Measurements from ENCODE around the gene MORF4L1. TPM values are rescaled to one million over a fixed set of nuclear protein-coding genes. Genes with fewer than 3 reads are reported as not detected.
"Not testable (repeated sequence)": the region's sequence is repeated elsewhere in the genome, so short reads cannot be mapped to it uniquely, and the experiment has no call there.

Gene MORF4L1
- total and polyA plus RNA-seq, 5 donors, result 296 to 402 (median 364) TPM

GRCh38 chr15:78840661-78841375, 31.9 kb upstream of the MORF4L1 start:
- no peaks in the 10 kb centered on the region for H3K27me3 ChIP-seq (ENCODE audit: control insufficient read depth, insufficient read depth)
- no peaks in the 10 kb centered on the region for H3K9me3 ChIP-seq (ENCODE audit: control insufficient read depth, low read length)
- ATAC-seq, result peak; percentile 35 to 44
- intact Hi-C loops (cut with DNase I), result no loop called here
- no peak for DNase-seq
- H3K27ac ChIP-seq (ENCODE audit: low read length), result no peak overlapping the region
- 77% methylated on average over 7 of the region's 7 CpGs for WGBS
- no peaks in the 10 kb centered on the region for H3K4me1 ChIP-seq (ENCODE audit: control insufficient read depth, insufficient read depth, low read length)
- H3K4me3 ChIP-seq (ENCODE audit: low read length), result no peak overlapping the region

- intact Hi-C loops (cut with DNase I), result no loop called here
- H3K4me3 ChIP-seq (ENCODE audit: low read length), result no peak overlapping the region
- ATAC-seq, result no peak
These were observed 31.3 kb upstream of the MORF4L1 start for GRCh38 chr15:78841376-78841706.

GRCh38 chr15:78841891-78842290, 30.8 kb upstream of the MORF4L1 start:
- no peaks in the 10 kb centered on the region for H3K4me1 ChIP-seq (ENCODE audit: control insufficient read depth, insufficient read depth, low read length)
- H3K9me3 ChIP-seq (ENCODE audit: control insufficient read depth, low read length), result no peaks in the 10 kb centered on the region
- ATAC-seq, result no peak
- WGBS, result 86% methylated on average over 6 of the region's 6 CpGs
- intact Hi-C loops (cut with DNase I), result no loop called here
- no peak overlapping the region for H3K4me3 ChIP-seq (ENCODE audit: low read length)
- no peak overlapping the region for H3K27ac ChIP-seq (ENCODE audit: low read length)
- DNase-seq, result no peak
- no peaks in the 10 kb centered on the region for H3K27me3 ChIP-seq (ENCODE audit: control insufficient read depth, insufficient read depth)

More at GRCh38 chr15:78841376-78841706, 31.3 kb upstream of the MORF4L1 start:
- WGBS, result 80% methylated on average over 3 of the region's 3 CpGs
- Histone ChIP-seq H3K27ac (ENCODE audit: low read length) (no peak overlapping the region), H3K4me1 (ENCODE audit: control insufficient read depth, insufficient read depth, low read length) (no peaks in the 10 kb centered on the region), H3K27me3 (ENCODE audit: control insufficient read depth, insufficient read depth) (no peaks in the 10 kb centered on the region), H3K9me3 (ENCODE audit: control insufficient read depth, low read length) (no peaks in the 10 kb centered on the region)
- DNase-seq, result no peak

GRCh38 chr15:78842519-78842918, 30.2 kb upstream of the MORF4L1 start:
- Histone ChIP-seq H3K27ac (ENCODE audit: low read length) (no peak overlapping the region), H3K27me3 (ENCODE audit: control insufficient read depth, insufficient read depth) (no peaks in the 10 kb centered on the region), H3K4me3 (ENCODE audit: low read length) (no peak overlapping the region), H3K9me3 (ENCODE audit: control insufficient read depth, low read length) (no peaks in the 10 kb centered on the region), H3K4me1 (ENCODE audit: control insufficient read depth, insufficient read depth, low read length) (no peaks in the 10 kb centered on the region)
- DNase-seq (no peak), ATAC-seq (no peak)
- intact Hi-C loops (cut with DNase I), result no loop called here
- 86% methylated on average over 3 of the region's 3 CpGs for WGBS

GRCh38 chr15:78846906-78847305, 25.8 kb upstream of the MORF4L1 start:
- H3K27ac ChIP-seq (ENCODE audit: low read length); intact Hi-C loops (cut with DNase I); H3K4me1 ChIP-seq (ENCODE audit: control insufficient read depth, insufficient read depth, low read length); ATAC-seq; H3K9me3 ChIP-seq (ENCODE audit: control insufficient read depth, low read length); DNase-seq; H3K27me3 ChIP-seq (ENCODE audit: control insufficient read depth, insufficient read depth); H3K4me3 ChIP-seq (ENCODE audit: low read length): not testable (repeated sequence)
- 93% methylated on average over 27 of the region's 27 CpGs for WGBS

GRCh38 chr15:78847387-78847906, 25.2 kb upstream of the MORF4L1 start:
- H3K4me3 ChIP-seq (ENCODE audit: low read length); H3K4me1 ChIP-seq (ENCODE audit: control insufficient read depth, insufficient read depth, low read length); DNase-seq; H3K27me3 ChIP-seq (ENCODE audit: control insufficient read depth, insufficient read depth); intact Hi-C loops (cut with DNase I); H3K27ac ChIP-seq (ENCODE audit: low read length); ATAC-seq; H3K9me3 ChIP-seq (ENCODE audit: control insufficient read depth, low read length): not testable (repeated sequence)
- WGBS, result 83% methylated on average over 15 of the region's 15 CpGs

- H3K4me1 ChIP-seq (ENCODE audit: control insufficient read depth, insufficient read depth, low read length), result no peaks in the 10 kb centered on the region
- ATAC-seq (no peak), DNase-seq (no peak)
- H3K4me3 ChIP-seq (ENCODE audit: low read length), result no peak overlapping the region
- H3K27ac ChIP-seq (ENCODE audit: low read length), result no peak overlapping the region
- whole genome bisulfite sequencing, result 96% methylated on average over 2 of the region's 2 CpGs
- no peaks in the 10 kb centered on the region for H3K9me3 ChIP-seq (ENCODE audit: control insufficient read depth, low read length)
- intact Hi-C loops (cut with DNase I), result no loop called here
- H3K27me3 ChIP-seq (ENCODE audit: control insufficient read depth, insufficient read depth), result no peaks in the 10 kb centered on the region
These were observed 22.3 kb upstream of the MORF4L1 start for GRCh38 chr15:78850352-78850751.

GRCh38 chr15:78850941-78851755, 21.5 kb upstream of the MORF4L1 start:
- ATAC-seq, result no peak
- intact Hi-C loops (cut with DNase I), result no loop called here
- no peaks in the 10 kb centered on the region for H3K9me3 ChIP-seq (ENCODE audit: control insufficient read depth, low read length)
- no peak overlapping the region for H3K4me3 ChIP-seq (ENCODE audit: low read length)
- H3K4me1 ChIP-seq (ENCODE audit: control insufficient read depth, insufficient read depth, low read length), result no peaks in the 10 kb centered on the region
- no peak for DNase-seq
- no peaks in the 10 kb centered on the region for H3K27me3 ChIP-seq (ENCODE audit: control insufficient read depth, insufficient read depth)
- H3K27ac ChIP-seq (ENCODE audit: low read length), result no peak overlapping the region
- WGBS, result 58% methylated on average over 6 of the region's 6 CpGs

- no peaks in the 10 kb centered on the region for H3K4me1 ChIP-seq (ENCODE audit: control insufficient read depth, insufficient read depth, low read length)
- intact Hi-C loops (cut with DNase I), result no loop called here
- no peak overlapping the region for H3K4me3 ChIP-seq (ENCODE audit: low read length)
- H3K27ac ChIP-seq (ENCODE audit: low read length), result no peak overlapping the region
- H3K9me3 ChIP-seq (ENCODE audit: control insufficient read depth, low read length), result no peaks in the 10 kb centered on the region
- no peak for ATAC-seq
- H3K27me3 ChIP-seq (ENCODE audit: control insufficient read depth, insufficient read depth), result no peaks in the 10 kb centered on the region
- over 99% methylated on average over 6 of the region's 6 CpGs for WGBS
- DNase-seq, result no peak
These were observed 19.2 kb upstream of the MORF4L1 start for GRCh38 chr15:78853500-78853899.

- no peak overlapping the region for H3K4me3 ChIP-seq (ENCODE audit: low read length)
- H3K27ac ChIP-seq (ENCODE audit: low read length), result no peak overlapping the region
- H3K27me3 ChIP-seq (ENCODE audit: control insufficient read depth, insufficient read depth), result no peaks in the 10 kb centered on the region
- 92% methylated on average over 2 of the region's 2 CpGs for WGBS
- H3K4me1 ChIP-seq (ENCODE audit: control insufficient read depth, insufficient read depth, low read length), result peaks cover under 1% of the 10 kb centered on the region
- DNase-seq (no peak), ATAC-seq (no peak)
- intact Hi-C loops (cut with DNase I), result no loop called here
- no peaks in the 10 kb centered on the region for H3K9me3 ChIP-seq (ENCODE audit: control insufficient read depth, low read length)
These were observed 17.8 kb upstream of the MORF4L1 start for GRCh38 chr15:78854833-78855372.

- no peak overlapping the region for H3K27ac ChIP-seq (ENCODE audit: low read length)
- intact Hi-C loops (cut with DNase I), result no loop called here
- no peaks in the 10 kb centered on the region for H3K27me3 ChIP-seq (ENCODE audit: control insufficient read depth, insufficient read depth)
- WGBS, result 61% methylated on average over 4 of the region's 4 CpGs
- no peaks in the 10 kb centered on the region for H3K9me3 ChIP-seq (ENCODE audit: control insufficient read depth, low read length)
- no peak for DNase-seq
- H3K4me3 ChIP-seq (ENCODE audit: low read length), result no peak overlapping the region
- H3K4me1 ChIP-seq (ENCODE audit: control insufficient read depth, insufficient read depth, low read length), result peaks cover 2% of the 10 kb centered on the region
- ATAC-seq, result no peak
These were observed 16.9 kb upstream of the MORF4L1 start for GRCh38 chr15:78855746-78856145.

All from right cardiac atrium (tissue), 5 donors.